ENCODE results near the gene QPCT.
"Not testable (repeated sequence)": the region's sequence is repeated elsewhere in the genome, so short reads cannot be mapped to it uniquely, and the experiment has no call there.

The QPCT gene

GRCh38 chr2:37344453-37345361 lies at the start of gene QPCT:
QPCT (plus strand) TSS chr2:37344630; CDS start chr2:37344732, 102 bp downstream.
- DNase-seq: peak; percentile 79

DNA sequence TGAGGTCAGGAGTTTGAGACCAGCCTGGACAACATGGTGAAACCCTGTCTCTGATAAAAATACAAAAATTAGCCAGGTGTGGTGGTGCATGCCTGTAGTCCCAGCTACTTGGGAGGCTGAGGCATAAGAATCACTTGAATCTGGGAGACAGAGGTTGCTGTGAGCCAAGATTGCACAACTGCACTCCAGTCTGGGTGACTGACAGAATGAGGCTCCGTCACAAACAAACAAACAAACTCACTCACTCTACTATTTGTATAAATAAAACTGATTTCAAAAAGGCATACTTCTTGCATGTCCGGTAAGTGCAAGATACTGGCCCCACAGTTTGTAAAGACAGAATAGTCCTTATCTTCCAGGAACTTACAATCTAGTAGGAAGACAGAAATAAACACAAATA lies 49.6 kb upstream of the QPCT start:
- not testable (repeated sequence) for DNase-seq

DNA sequence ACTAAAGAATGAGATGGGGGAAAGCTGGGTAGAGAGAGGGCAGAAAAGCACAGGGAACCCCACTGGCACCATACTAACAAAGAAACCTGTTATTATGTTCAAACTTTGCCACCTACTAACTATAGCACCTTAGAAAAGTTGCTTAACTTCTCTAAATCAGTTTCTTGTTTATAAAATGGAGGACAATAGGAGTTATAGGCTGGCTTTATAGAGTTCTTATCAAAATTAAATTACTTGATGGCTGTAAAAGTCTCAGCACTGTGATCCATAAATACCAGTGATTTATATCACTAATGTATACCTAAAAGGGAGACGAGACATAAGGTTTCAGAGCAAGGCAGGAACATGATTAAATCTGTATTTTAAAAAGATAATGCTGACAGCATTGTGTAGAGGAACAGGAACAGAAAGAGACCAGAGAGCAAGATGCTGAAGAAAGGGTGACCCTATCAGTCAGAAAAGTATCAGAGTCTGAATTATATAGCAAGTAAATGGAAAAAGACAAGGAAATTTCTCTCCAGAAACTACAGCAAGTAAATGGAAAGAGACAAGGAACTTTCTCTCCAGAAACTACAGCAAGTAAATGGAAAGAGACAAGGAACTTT lies 48.9 kb upstream of the QPCT start:
- DNase-seq: no peak

- DNase-seq: no peak
Measured at GRCh38 chr2:37297632-37298031, 46.8 kb upstream of the QPCT start.

- DNase-seq: no peak
Measured at GRCh38 chr2:37300146-37300545, 44.3 kb upstream of the QPCT start.

GRCh38 chr2:37300578-37300977 lies 43.9 kb upstream of the QPCT start:
- no peak for DNase-seq

- DNase-seq: no peak
Measured at GRCh38 chr2:37301408-37301807, 43.0 kb upstream of the QPCT start.

- DNase-seq: no peak
Measured at GRCh38 chr2:37302701-37303252, 41.7 kb upstream of the QPCT start.

DNA sequence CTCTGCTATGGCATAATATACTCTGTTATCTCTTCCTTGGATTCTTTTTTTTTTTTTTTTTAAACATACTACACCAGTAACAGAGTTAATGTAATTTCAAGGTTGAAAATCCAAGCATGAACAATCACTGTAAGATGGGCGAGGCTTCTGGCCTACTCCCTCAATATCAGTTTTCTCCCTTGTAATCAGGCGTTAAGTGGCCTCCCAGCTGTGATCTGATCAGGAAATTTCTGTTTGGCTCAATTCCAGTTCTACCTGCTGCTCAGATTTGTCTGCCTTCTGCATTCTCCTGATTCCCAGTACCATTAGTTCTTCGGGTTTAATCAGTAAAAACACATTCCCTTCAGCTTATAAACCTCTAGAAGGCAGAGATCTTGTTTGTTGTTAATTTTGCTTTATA lies 38.4 kb upstream of the QPCT start:
- no peak for DNase-seq

GRCh38 chr2:37307500-37307899 lies 36.9 kb upstream of the QPCT start:
- DNase-seq: no peak

GRCh38 chr2:37315364-37315763 lies 29.1 kb upstream of the QPCT start:
- DNase-seq: no peak

DNA sequence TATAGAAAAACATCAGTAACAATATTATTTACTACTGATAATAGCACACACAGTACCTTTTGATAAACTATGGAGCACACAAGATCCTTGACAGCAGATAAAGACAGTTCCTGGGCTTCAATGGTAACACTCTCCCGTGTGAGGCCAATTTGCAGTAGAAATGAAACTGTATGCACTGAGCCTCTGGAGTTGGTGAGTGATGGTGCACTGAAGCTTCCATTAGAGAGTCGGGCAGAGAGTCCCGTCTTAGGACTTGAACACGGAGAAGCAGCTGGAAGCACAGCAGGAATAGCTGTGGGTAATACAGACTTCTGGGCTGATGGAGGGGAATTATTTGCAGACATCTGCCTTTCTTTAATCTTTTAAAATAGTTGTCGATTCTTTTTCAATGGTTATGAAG lies 28.2 kb upstream of the QPCT start:
- DNase-seq: no peak

GRCh38 chr2:37317746-37318145 lies 26.7 kb upstream of the QPCT start:
- no peak for DNase-seq

DNA sequence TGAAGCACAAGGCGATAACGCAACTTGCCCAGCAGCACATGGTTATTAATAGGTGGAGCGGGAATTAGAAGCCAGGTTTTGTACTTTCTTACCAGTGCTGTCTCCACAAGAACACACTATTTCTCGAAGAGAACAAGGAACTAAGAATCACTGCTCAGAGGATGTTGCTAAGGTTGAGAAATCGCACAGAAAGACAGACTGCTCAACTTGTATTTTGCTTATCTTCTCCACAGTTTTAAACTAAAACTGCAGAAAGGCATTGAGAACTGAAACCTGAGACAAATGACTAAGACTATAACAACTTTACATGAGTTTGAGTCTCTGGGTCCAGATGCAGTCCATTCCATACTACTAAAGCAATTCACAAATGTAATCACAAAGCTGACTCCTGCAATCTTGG lies 26.0 kb upstream of the QPCT start:
- DNase-seq: no peak

GRCh38 chr2:37319754-37320609 lies 24.4 kb upstream of the QPCT start:
- DNase-seq: no peak

DNA sequence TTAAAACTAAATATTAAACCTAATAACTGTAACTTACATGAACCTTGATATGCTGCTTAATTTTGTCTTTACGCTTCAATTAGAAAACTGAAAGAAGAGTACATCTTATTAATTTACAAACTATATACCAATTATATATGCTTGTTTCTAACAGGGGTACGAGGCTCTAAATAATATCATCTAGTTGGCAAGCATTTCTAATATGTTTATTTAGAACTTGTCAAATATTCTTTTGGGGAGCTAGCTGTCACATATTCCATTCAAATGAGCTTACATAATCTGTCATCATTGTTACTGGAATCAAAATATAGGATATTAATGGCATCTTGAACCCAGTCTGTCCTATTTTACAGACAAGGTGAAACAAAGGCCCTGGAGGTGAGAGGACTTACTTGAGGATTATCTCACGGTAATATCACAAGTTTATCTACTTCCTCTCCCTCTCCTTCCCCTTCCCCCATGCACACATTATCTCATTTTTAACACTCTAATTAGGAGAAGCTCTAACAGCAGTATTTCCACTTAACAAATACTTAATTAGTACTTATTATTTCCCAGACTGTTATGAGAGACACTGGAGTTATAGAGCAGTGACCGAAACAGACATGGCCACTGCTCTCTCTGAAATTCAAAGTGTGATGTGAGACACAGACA lies 23.3 kb upstream of the QPCT start:
- no peak for DNase-seq

- no peak for DNase-seq
Measured at GRCh38 chr2:37322368-37322767, 22.1 kb upstream of the QPCT start.

GRCh38 chr2:37323176-37323780 lies 21.2 kb upstream of the QPCT start:
- no peak for DNase-seq

DNA sequence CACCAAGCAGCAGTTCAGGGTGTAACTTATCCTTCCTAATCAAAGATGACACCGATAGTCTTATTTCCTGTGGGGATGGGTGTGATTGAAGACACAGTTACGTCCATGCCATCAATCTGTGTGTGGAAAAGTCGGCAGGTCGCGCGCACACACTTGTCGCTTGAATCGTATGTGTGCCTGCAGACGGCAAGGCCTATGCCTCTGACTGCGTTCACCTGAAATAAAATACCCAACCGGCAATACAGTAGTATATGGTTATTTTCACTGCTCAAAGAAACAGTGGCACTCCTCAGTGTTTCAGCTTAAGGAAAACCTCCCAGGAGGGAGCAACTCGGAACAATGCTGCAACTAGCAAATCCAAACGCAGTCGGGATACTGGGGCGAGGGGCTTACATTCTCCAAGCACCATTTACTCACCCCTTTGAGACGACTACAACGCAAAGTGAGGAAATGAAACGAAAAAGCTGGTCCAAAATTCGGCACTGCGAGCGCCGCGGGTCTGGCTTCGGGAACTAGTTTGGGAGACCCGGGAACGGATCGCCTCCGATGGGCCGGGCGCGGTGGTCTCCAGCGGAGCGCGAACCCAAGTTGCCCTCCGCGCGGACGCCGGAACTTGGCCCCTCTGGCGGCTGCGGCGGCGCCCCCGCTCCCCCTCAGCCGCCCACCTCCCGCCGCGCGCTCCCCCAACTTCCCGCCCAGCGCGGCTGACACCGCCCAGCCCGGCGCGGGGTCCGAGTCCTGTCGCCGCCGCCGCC lies 20.5 kb upstream of the QPCT start:
- peak; percentile 58 for DNase-seq

DNA sequence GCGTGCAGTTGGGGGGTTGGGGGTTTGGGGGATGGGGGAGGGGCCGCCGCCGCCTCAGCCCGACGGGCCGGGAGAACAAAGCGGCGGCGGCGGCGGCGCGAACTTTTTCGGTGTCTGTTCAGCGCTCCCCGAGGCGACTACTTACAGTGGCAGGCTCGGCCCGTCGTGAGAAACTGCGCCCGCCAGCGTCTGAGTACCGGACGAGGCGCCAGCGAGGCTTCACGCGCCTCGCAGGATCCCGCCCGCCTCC lies 20.0 kb upstream of the QPCT start:
- DNase-seq: peak; percentile 83

DNA sequence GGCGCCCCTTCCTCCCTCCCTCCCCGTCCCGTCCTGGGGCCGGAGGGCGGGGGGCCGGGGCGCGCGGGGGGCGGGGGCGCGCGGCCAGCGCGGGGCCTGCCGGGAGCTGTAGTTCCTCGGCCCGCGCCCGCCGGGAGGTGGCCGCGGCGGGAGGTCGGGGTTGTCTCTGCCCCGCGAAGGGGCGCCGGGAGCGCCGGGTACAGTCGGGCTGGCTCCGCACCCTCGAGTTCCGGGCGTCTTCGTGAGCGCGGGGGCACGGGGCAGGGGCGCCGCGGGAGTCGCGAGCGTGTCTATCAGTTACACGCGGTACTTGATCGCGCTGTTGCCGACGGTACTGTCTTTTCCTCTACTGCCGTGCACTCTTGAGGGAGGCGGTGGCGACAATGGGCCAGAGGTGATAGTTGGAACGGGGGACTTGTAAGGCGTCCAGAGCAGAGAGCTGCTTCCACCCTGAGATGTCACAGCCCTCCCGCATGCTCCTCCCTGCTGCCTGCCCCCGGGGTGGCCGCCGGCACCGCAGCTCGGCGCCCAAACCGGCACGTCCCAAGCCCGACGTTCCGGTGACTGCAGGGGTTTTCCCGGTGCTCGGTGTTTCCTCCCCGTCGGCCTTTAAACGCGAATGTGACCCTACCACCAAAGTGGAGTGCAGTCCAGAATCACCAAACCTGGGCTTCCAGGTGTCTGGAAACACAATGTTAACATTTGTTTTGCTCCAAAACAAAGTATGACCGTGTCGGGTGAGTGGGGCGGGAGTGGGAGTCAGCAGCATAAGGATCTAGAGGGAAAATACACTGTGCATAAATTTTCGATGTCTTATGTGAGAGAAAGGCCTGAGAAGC lies 19.4 kb upstream of the QPCT start, which contains the start of gene PRKD3:
PRKD3 (minus strand) TSS at position 48 of the 839 bp plus-strand sequence. CDS start 8,309 bp downstream, outside the sequence.
- peak; percentile 60 for DNase-seq

Measured in CD4-positive, alpha-beta T cell treated with Interleukin-10 for 1 hour (primary cell).